Activated effector memory CD4-positive, alpha-beta T cell treated with anti-CD3 and anti-CD28 coated beads, Interleukin-2, amount 50 U/mL, for 16 hours (primary cell): ENCODE data around the gene HJURP.

Experiments used
- DNase-seq: peaks from one replicate; pipeline ENCODE4 v3.0.0-alpha.2; 2020

HJURP gene

DNA sequence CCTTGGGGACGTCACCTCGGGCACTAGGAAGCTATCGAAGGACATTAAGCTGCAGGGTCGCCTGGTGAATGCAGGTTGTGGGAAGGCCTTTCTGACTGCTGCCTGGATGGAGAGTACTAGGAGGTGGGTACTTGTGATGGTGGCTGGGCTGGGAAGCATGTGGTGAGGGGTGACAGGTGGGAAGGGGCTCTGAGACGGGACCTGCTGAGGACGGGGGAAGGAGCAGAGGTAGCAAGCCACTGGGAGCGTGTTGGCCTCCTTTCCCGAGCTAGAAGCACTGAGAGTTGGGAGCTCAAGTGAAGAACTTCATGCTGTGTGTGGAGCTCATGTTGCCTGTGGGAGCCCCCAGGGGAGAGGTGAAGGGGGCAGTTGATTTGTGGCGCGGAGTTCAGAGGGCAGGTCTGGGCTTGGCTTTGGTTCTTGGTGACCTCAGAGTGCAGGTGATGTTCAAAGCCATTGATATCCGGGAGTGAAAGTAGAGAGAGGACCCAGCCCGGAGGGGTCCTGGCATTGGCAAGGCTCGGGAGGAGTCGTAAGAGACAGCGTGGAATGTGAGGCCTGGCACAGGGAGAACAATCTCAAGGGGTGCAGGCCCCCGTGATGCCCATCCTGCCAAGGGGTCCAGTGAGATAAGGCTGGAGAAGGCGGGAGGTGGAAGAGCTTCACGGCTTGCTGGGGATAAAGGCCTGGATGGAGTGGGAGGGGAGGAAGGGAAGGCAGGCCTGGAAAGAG lies 63.0 kb downstream of the HJURP start:
- no peak for DNase-seq

DNA sequence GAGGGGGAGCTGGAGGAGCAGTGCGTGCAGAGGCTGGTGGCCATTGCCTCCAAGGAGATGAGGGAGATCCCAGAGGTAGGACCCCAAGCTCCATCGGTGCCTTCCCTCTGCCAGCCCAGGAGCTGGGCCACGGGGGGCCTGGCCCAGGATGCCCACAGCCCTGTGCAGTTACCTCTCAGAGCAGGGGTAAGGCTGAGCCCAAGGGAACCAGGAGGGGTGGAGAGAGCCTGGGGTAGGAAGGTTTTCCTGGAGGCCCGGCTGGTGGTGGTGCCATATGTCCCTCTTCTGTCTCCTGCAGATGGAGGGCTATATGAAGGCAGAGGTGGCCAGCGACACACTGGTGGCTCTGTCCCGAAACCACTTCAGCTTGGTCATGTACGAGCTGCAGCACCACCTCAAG lies 64.8 kb downstream of the HJURP start:
- DNase-seq, result no peak
